Fibroblast of lung (primary cell): ENCODE data around the gene PRRC2B.

Source experiments
- EZH2 ChIP-seq: IDR thresholded peaks from 2 replicates; pipeline ENCODE4 v1.5.1; 2012; ENCODE audit warnings: low read length, control low read depth, mild to moderate bottlenecking; ENCODE audit errors: missing control alignments
- TF ChIP-seq, protein P1 (sequence below), 2 donors: IDR thresholded peaks in 1 of 2; conservative IDR thresholded peaks in 1 of 2; 1 replicate in 1 of 2; 2 replicates in 1 of 2; pipeline ENCODE4 v1.5.1; 2011 to 2012; ENCODE audit warnings: low read length in 2 of 2, control low read depth in 1 of 2, inconsistent platforms in 1 of 2, low read depth in 1 of 2, mild to moderate bottlenecking in 1 of 2

DNA sequence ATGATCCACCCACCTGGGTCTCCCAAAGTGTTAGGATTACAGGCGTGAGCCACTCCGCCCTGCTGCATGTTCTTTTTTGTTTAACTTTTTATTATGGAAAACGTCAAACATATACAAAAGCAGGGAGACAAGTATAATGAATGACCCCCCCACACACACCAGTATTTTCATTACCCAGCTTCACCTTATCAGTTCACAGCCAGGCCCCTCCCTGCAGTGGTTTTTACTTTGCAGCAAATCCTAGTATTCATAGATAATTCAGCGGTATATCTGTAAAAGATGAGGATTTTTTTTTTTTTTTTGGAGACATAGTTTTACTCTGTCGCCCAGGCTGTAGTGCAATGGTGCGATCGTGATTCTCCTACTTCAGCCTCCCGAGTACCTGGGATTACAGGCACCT lies 111.1 kb downstream of the PRRC2B start:
- TF ChIP-seq, protein P1, sequence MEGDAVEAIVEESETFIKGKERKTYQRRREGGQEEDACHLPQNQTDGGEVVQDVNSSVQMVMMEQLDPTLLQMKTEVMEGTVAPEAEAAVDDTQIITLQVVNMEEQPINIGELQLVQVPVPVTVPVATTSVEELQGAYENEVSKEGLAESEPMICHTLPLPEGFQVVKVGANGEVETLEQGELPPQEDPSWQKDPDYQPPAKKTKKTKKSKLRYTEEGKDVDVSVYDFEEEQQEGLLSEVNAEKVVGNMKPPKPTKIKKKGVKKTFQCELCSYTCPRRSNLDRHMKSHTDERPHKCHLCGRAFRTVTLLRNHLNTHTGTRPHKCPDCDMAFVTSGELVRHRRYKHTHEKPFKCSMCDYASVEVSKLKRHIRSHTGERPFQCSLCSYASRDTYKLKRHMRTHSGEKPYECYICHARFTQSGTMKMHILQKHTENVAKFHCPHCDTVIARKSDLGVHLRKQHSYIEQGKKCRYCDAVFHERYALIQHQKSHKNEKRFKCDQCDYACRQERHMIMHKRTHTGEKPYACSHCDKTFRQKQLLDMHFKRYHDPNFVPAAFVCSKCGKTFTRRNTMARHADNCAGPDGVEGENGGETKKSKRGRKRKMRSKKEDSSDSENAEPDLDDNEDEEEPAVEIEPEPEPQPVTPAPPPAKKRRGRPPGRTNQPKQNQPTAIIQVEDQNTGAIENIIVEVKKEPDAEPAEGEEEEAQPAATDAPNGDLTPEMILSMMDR (conservative IDR thresholded peaks at IDR 0.05 in 1 of 2, IDR thresholded peaks at IDR 0.05 in 1 of 2; ENCODE audit: low read depth in 1 of 2, low read length in 2 of 2): no peak
- no peak for TF ChIP-seq EZH2
